ENCODE data around the gene TRIP12.

Gene TRIP12

DNA sequence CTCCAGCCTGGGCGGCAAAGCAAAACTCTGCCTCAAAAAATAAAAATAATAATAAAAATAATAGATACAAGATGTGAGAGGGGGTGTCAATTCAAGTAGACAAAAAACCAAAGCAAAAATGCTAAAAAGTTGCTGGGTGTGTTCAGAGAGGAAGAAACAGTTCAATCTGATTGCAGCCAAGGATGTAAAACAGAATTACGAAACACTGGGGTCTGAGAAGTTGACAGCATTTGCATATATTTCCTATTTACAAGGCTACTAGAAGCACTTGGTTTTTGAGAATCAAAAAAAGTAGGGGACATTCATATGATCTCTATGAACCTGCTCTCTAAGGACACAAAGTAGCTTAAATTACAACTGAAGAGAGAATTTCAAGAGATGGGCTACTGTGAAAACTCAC is 7.6 kb downstream of the TRIP12 start:
- Histone ChIP-seq H2BK5ac (ENCODE audit: low read length) (no peak overlapping the region), H3K9ac (ENCODE audit: low read length) (no peak overlapping the region), H3K23ac (ENCODE audit: low read length) (no peak overlapping the region), H4K5ac (ENCODE audit: low read length) (no peak overlapping the region), H3K27me3 (ENCODE audit: insufficient read depth, low read length, poor library complexity) (no peaks in the 10 kb centered on the region), H2BK15ac (replicated peaks; ENCODE audit: low read depth) (no peak overlapping the region), H4K8ac (ENCODE audit: low read depth, low read length) (no peak overlapping the region), H3K4ac (ENCODE audit: low read depth, low read length) (no peak overlapping the region), H3K27ac (ENCODE audit: low read depth, low read length) (no peak overlapping the region), H3K79me2 (ENCODE audit: control insufficient read depth, insufficient read depth, low read length) (peaks cover 70% of the 10 kb centered on the region), H3K56ac (ENCODE audit: low read length) (no peak overlapping the region), H3K36me3 (ENCODE audit: control insufficient read depth, insufficient read depth, low read length) (no peaks in the 10 kb centered on the region), H3K4me2 (ENCODE audit: low read length) (no peak overlapping the region), H3K4me1 (ENCODE audit: control insufficient read depth, low read depth, low read length) (no peaks in the 10 kb centered on the region), H3K4me3 (ENCODE audit: low read length) (no peak overlapping the region), H3K79me1 (ENCODE audit: low read length) (no peaks in the 10 kb centered on the region), H2AK5ac (ENCODE audit: low read length) (no peak overlapping the region), H3K18ac (ENCODE audit: low read length) (no peak overlapping the region), H2BK120ac (ENCODE audit: low read depth, low read length) (no peak overlapping the region)
- DNase-seq = no peak
- WGBS (ENCODE audit: extremely low coverage, insufficient coverage, low lambda C conversion rate) = no CpG with 5 or more reads among the region's 2 CpGs

- no peak overlapping the region for H2BK5ac ChIP-seq (ENCODE audit: low read length)
- no peaks in the 10 kb centered on the region for H3K36me3 ChIP-seq (ENCODE audit: control insufficient read depth, insufficient read depth, low read length)
- H3K27me3 ChIP-seq (ENCODE audit: insufficient read depth, low read length, poor library complexity) = no peaks in the 10 kb centered on the region
- no peak overlapping the region for H3K4me3 ChIP-seq (ENCODE audit: low read length)
- no peak overlapping the region for H2BK120ac ChIP-seq (ENCODE audit: low read depth, low read length)
- H4K5ac ChIP-seq (ENCODE audit: low read length) = no peak overlapping the region
- no peak overlapping the region for H4K8ac ChIP-seq (ENCODE audit: low read depth, low read length)
- no peak overlapping the region for H3K9ac ChIP-seq (ENCODE audit: low read length)
- H3K79me1 ChIP-seq (ENCODE audit: low read length) = peaks cover 2% of the 10 kb centered on the region
- H2BK15ac ChIP-seq (replicated peaks; ENCODE audit: low read depth) = no peak overlapping the region
- DNase-seq = peak; percentile 80
- no peak overlapping the region for H3K27ac ChIP-seq (ENCODE audit: low read depth, low read length)
- no peak overlapping the region for H3K23ac ChIP-seq (ENCODE audit: low read length)
- no peak overlapping the region for H3K4ac ChIP-seq (ENCODE audit: low read depth, low read length)
- no CpG with 5 or more reads among the region's 1 CpG for WGBS (ENCODE audit: extremely low coverage, insufficient coverage, low lambda C conversion rate)
- no peak overlapping the region for H2AK5ac ChIP-seq (ENCODE audit: low read length)
- no peak overlapping the region for H3K18ac ChIP-seq (ENCODE audit: low read length)
- H3K56ac ChIP-seq (ENCODE audit: low read length) = no peak overlapping the region
- no peak overlapping the region for H3K4me2 ChIP-seq (ENCODE audit: low read length)
- H3K79me2 ChIP-seq (ENCODE audit: control insufficient read depth, insufficient read depth, low read length) = peaks cover 54% of the 10 kb centered on the region
- no peaks in the 10 kb centered on the region for H3K4me1 ChIP-seq (ENCODE audit: control insufficient read depth, low read depth, low read length)
Measured at GRCh38 chr2:229910832-229911412, 10.9 kb downstream of the TRIP12 start.

GRCh38 chr2:229910147-229910831 is 11.5 kb downstream of the TRIP12 start:
- Histone ChIP-seq H3K4me3 (ENCODE audit: low read length) (no peak overlapping the region), H2BK120ac (ENCODE audit: low read depth, low read length) (no peak overlapping the region), H2AK5ac (ENCODE audit: low read length) (no peak overlapping the region), H3K18ac (ENCODE audit: low read length) (no peak overlapping the region), H3K4me1 (ENCODE audit: control insufficient read depth, low read depth, low read length) (no peaks in the 10 kb centered on the region), H4K8ac (ENCODE audit: low read depth, low read length) (no peak overlapping the region), H3K27me3 (ENCODE audit: insufficient read depth, low read length, poor library complexity) (no peaks in the 10 kb centered on the region), H3K4ac (ENCODE audit: low read depth, low read length) (no peak overlapping the region), H4K5ac (ENCODE audit: low read length) (no peak overlapping the region), H3K9ac (ENCODE audit: low read length) (no peak overlapping the region), H3K79me1 (ENCODE audit: low read length) (peaks cover 4% of the 10 kb centered on the region), H3K23ac (ENCODE audit: low read length) (no peak overlapping the region), H3K4me2 (ENCODE audit: low read length) (no peak overlapping the region), H2BK15ac (replicated peaks; ENCODE audit: low read depth) (no peak overlapping the region), H3K79me2 (ENCODE audit: control insufficient read depth, insufficient read depth, low read length) (peaks cover 53% of the 10 kb centered on the region), H3K27ac (ENCODE audit: low read depth, low read length) (no peak overlapping the region), H3K56ac (ENCODE audit: low read length) (no peak overlapping the region), H2BK5ac (ENCODE audit: low read length) (no peak overlapping the region), H3K36me3 (ENCODE audit: control insufficient read depth, insufficient read depth, low read length) (no peaks in the 10 kb centered on the region)
- no CpG with 5 or more reads among the region's 1 CpG for WGBS (ENCODE audit: extremely low coverage, insufficient coverage, low lambda C conversion rate)
- DNase-seq = no peak

DNA sequence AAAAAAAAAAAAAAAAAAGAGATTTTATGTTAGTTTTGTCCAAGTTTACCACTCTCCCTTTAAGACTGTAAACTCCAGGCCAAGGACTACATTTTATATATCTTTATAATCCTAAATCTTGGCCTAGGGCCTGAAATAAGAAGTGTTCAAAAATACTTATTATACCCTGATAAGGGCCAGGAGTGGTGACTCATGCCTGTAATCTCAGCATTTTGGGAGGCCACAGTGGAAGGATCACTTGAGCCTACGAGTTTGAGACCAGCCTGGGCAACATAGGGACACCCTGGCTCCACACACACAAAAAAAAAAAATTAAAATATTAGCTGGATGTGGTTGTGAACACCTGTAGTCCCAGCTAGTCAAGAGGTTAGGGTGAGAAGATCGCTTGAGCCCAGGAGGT is 12.7 kb downstream of the TRIP12 start:
- no peak overlapping the region for H2AK5ac ChIP-seq (ENCODE audit: low read length)
- no peak overlapping the region for H3K9ac ChIP-seq (ENCODE audit: low read length)
- no peak overlapping the region for H2BK15ac ChIP-seq (replicated peaks; ENCODE audit: low read depth)
- no peak overlapping the region for H3K23ac ChIP-seq (ENCODE audit: low read length)
- no peak overlapping the region for H3K27ac ChIP-seq (ENCODE audit: low read depth, low read length)
- H3K4me2 ChIP-seq (ENCODE audit: low read length) = no peak overlapping the region
- DNase-seq = no peak
- no peak overlapping the region for H2BK120ac ChIP-seq (ENCODE audit: low read depth, low read length)
- no peak overlapping the region for H2BK5ac ChIP-seq (ENCODE audit: low read length)
- H4K8ac ChIP-seq (ENCODE audit: low read depth, low read length) = no peak overlapping the region
- H3K18ac ChIP-seq (ENCODE audit: low read length) = no peak overlapping the region
- no peaks in the 10 kb centered on the region for H3K27me3 ChIP-seq (ENCODE audit: insufficient read depth, low read length, poor library complexity)
- no peak overlapping the region for H3K4me3 ChIP-seq (ENCODE audit: low read length)
- H3K36me3 ChIP-seq (ENCODE audit: control insufficient read depth, insufficient read depth, low read length) = no peaks in the 10 kb centered on the region
- H3K79me1 ChIP-seq (ENCODE audit: low read length) = peaks cover 4% of the 10 kb centered on the region
- no peaks in the 10 kb centered on the region for H3K4me1 ChIP-seq (ENCODE audit: control insufficient read depth, low read depth, low read length)
- H3K56ac ChIP-seq (ENCODE audit: low read length) = no peak overlapping the region
- no CpG with 5 or more reads among the region's 2 CpGs for WGBS (ENCODE audit: extremely low coverage, insufficient coverage, low lambda C conversion rate)
- no peak overlapping the region for H3K4ac ChIP-seq (ENCODE audit: low read depth, low read length)
- H4K5ac ChIP-seq (ENCODE audit: low read length) = no peak overlapping the region
- peaks cover 47% of the 10 kb centered on the region for H3K79me2 ChIP-seq (ENCODE audit: control insufficient read depth, insufficient read depth, low read length)

DNA sequence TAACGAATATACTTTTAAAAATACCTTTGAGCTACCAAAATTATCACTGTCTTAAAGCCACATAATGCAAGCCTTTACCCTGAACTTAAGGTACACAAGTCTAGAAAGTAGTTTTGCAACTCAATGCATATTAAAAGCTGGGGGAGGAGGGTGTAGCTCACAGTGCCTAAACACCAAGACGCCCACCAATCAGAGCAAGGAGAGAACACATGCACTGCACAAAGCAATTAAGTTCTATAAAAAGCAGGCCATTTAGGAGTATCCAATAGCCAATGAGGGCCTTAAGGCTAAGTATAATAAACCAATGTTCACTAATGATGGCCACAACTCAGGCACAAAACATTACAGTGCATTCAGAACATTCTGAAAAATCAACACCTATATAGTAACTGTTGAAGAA is 16.2 kb downstream of the TRIP12 start:
- H3K56ac ChIP-seq (ENCODE audit: low read length) = no peak overlapping the region
- no peak overlapping the region for H3K4me3 ChIP-seq (ENCODE audit: low read length)
- no peak overlapping the region for H2AK5ac ChIP-seq (ENCODE audit: low read length)
- H4K8ac ChIP-seq (ENCODE audit: low read depth, low read length) = no peak overlapping the region
- H2BK5ac ChIP-seq (ENCODE audit: low read length) = no peak overlapping the region
- no peaks in the 10 kb centered on the region for H3K4me1 ChIP-seq (ENCODE audit: control insufficient read depth, low read depth, low read length)
- WGBS (ENCODE audit: extremely low coverage, insufficient coverage, low lambda C conversion rate) = no CpG with 5 or more reads among the region's 2 CpGs
- H3K27ac ChIP-seq (ENCODE audit: low read depth, low read length) = no peak overlapping the region
- no peak overlapping the region for H2BK15ac ChIP-seq (replicated peaks; ENCODE audit: low read depth)
- no peaks in the 10 kb centered on the region for H3K27me3 ChIP-seq (ENCODE audit: insufficient read depth, low read length, poor library complexity)
- peaks cover 53% of the 10 kb centered on the region for H3K79me2 ChIP-seq (ENCODE audit: control insufficient read depth, insufficient read depth, low read length)
- H3K9ac ChIP-seq (ENCODE audit: low read length) = no peak overlapping the region
- no peak for DNase-seq
- peaks cover 6% of the 10 kb centered on the region for H3K79me1 ChIP-seq (ENCODE audit: low read length)
- H3K36me3 ChIP-seq (ENCODE audit: control insufficient read depth, insufficient read depth, low read length) = no peaks in the 10 kb centered on the region
- no peak overlapping the region for H3K23ac ChIP-seq (ENCODE audit: low read length)
- no peak overlapping the region for H3K4ac ChIP-seq (ENCODE audit: low read depth, low read length)
- H2BK120ac ChIP-seq (ENCODE audit: low read depth, low read length) = no peak overlapping the region
- no peak overlapping the region for H4K5ac ChIP-seq (ENCODE audit: low read length)
- no peak overlapping the region for H3K18ac ChIP-seq (ENCODE audit: low read length)
- no peak overlapping the region for H3K4me2 ChIP-seq (ENCODE audit: low read length)

DNA sequence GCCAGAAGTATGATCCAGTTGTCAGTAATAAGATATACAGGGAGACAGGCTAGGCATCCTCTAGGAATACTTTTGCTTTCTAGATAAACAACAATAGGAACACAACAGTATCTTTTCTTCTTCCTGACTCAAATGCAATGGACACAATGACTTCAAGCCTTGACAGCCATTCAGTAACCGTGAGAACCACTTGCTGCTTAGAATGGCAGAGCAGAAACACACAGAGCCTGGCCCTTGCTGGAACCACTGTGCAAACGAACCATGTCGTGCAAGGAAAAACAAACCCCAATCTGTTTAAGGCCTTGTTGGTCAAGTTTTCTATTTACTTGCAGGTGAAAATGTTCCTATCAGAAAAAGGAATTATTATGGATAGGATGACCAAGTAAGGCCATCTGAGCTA is 18.8 kb downstream of the TRIP12 start:
- H3K36me3 ChIP-seq (ENCODE audit: control insufficient read depth, insufficient read depth, low read length) = no peaks in the 10 kb centered on the region
- no peak overlapping the region for H3K27ac ChIP-seq (ENCODE audit: low read depth, low read length)

More for the DNA sequence above, 18.8 kb downstream of the TRIP12 start:
- no peak overlapping the region for H4K8ac ChIP-seq (ENCODE audit: low read depth, low read length)
- DNase-seq = peak; percentile 19
- H3K23ac ChIP-seq (ENCODE audit: low read length) = no peak overlapping the region
- H3K4me2 ChIP-seq (ENCODE audit: low read length) = no peak overlapping the region
- WGBS (ENCODE audit: extremely low coverage, insufficient coverage, low lambda C conversion rate) = no CpG with 5 or more reads among the region's 3 CpGs
- no peak overlapping the region for H2BK15ac ChIP-seq (replicated peaks; ENCODE audit: low read depth)
- peaks cover 7% of the 10 kb centered on the region for H3K4me1 ChIP-seq (ENCODE audit: control insufficient read depth, low read depth, low read length)
- no peak overlapping the region for H2BK5ac ChIP-seq (ENCODE audit: low read length)
- no peak overlapping the region for H3K56ac ChIP-seq (ENCODE audit: low read length)
- H3K9ac ChIP-seq (ENCODE audit: low read length) = no peak overlapping the region
- H3K4me3 ChIP-seq (ENCODE audit: low read length) = no peak overlapping the region
- H3K27me3 ChIP-seq (ENCODE audit: insufficient read depth, low read length, poor library complexity) = no peaks in the 10 kb centered on the region
- no peak overlapping the region for H3K4ac ChIP-seq (ENCODE audit: low read depth, low read length)
- H3K18ac ChIP-seq (ENCODE audit: low read length) = no peak overlapping the region
- H4K5ac ChIP-seq (ENCODE audit: low read length) = no peak overlapping the region
- H3K79me1 ChIP-seq (ENCODE audit: low read length) = peaks cover 11% of the 10 kb centered on the region
- no peak overlapping the region for H2BK120ac ChIP-seq (ENCODE audit: low read depth, low read length)
- H2AK5ac ChIP-seq (ENCODE audit: low read length) = no peak overlapping the region
- peaks cover 56% of the 10 kb centered on the region for H3K79me2 ChIP-seq (ENCODE audit: control insufficient read depth, insufficient read depth, low read length)
